Activated CD8-positive, alpha-beta T cell treated with anti-CD3 and anti-CD28 coated beads for 36 hours (primary cell): ENCODE data around the gene KCND3. TPM values are rescaled to one million over a fixed set of nuclear protein-coding genes. Genes with fewer than 3 reads are reported as not detected.

ENCODE experiments used
- ATAC-seq: fragments of 200-7000 bp; cut with Tn5 transposase; one replicate; pipeline ENCODE4 v1.10.0; 2021; ENCODE audit warnings: mild to moderate bottlenecking, moderate library complexity
- CTCF ChIA-PET: fragments of 350-600 bp; sonication (Branson Sonifier 250); formaldehyde crosslinking; loops from one replicate; lab custom pipeline; 2021; ENCODE audit warnings: antibody characterized with exemption; lab: Charles Lee
- POLR2A ChIA-PET: fragments of 350-600 bp; sonication (Branson Sonifier 250); formaldehyde crosslinking; loops from one replicate; lab custom pipeline; 2021; ENCODE audit warnings: antibody characterized with exemption; lab: Charles Lee
- DNase-seq: peaks from one replicate; pipeline ENCODE4 v3.0.0-alpha.2; 2020
- H3K27ac Mint-ChIP-seq: one replicate; pipeline ENCODE4 v1.8.0; 2021; ENCODE audit warnings: mild to moderate bottlenecking, mixed read lengths
- H3K27me3 Mint-ChIP-seq: one replicate; pipeline ENCODE4 v1.8.0; 2021; ENCODE audit warnings: mixed read lengths
- H3K36me3 Mint-ChIP-seq: one replicate; pipeline ENCODE4 v1.8.0; 2021; ENCODE audit warnings: low read depth, mixed read lengths
- H3K4me1 Mint-ChIP-seq: one replicate; pipeline ENCODE4 v1.8.0; 2021; ENCODE audit warnings: low read depth, mixed read lengths
- H3K4me3 Mint-ChIP-seq: one replicate; pipeline ENCODE4 v1.8.0; 2021; ENCODE audit warnings: mild to moderate bottlenecking, moderate library complexity, mixed read lengths
- H3K9me3 Mint-ChIP-seq: one replicate; pipeline ENCODE4 v1.8.0; 2021; ENCODE audit warnings: mixed read lengths
- CTCF ChIP-seq: fragments of 200-600 bp; IDR thresholded peaks from one replicate; pipeline ENCODE4 v1.8.0; 2022; ENCODE audit warnings: antibody characterized with exemption, mild to moderate bottlenecking
- intact Hi-C: fragments of 100-400 bp; cut with micrococcal nuclease; formaldehyde crosslinking; loops from one replicate; pipeline ENCODE4 v1.10.0; 2022
- total RNA-seq, 2 experiments: library from RNA; stranded (reverse); gene quantifications; one replicate each; pipeline ENCODE4 v1.2.3, GENCODE V29; 2021

Gene KCND3
- total RNA-seq, 2 experiments from 2014 or later: not detected

- H3K4me1 Mint-ChIP-seq: peaks cover 5% of the 10 kb centered on the region
- no peaks in the 10 kb centered on the region for H3K9me3 Mint-ChIP-seq
- H3K27ac Mint-ChIP-seq: no peak overlapping the region
- ChIA-PET CTCF (no interaction called here), POLR2A (no interaction called here)
- TF ChIP-seq CTCF: no peak
- no peak overlapping the region for H3K4me3 Mint-ChIP-seq
- H3K36me3 Mint-ChIP-seq: no peaks in the 10 kb centered on the region
- DNase-seq: peak; percentile 30
- ATAC-seq: peak; percentile 47
- peaks cover 24% of the 10 kb centered on the region for H3K27me3 Mint-ChIP-seq
- intact Hi-C loops: no loop called here
These were observed 124.6 kb downstream of the KCND3 start for GRCh38 chr1:111864862-111865261.

GRCh38 chr1:111863401-111863800 is 126.1 kb downstream of the KCND3 start:
- ChIA-PET CTCF (no interaction called here), POLR2A (no interaction called here)
- no peak for DNase-seq
- intact Hi-C loops: no loop called here
- Mint-ChIP-seq H3K36me3 (no peaks in the 10 kb centered on the region), H3K27me3 (peaks cover 24% of the 10 kb centered on the region), H3K4me3 (no peak overlapping the region), H3K27ac (no peak overlapping the region), H3K9me3 (no peaks in the 10 kb centered on the region), H3K4me1 (peaks cover 5% of the 10 kb centered on the region)
- ATAC-seq: no peak
- no peak for TF ChIP-seq CTCF

GRCh38 chr1:111862599-111862998 is 126.9 kb downstream of the KCND3 start:
- TF ChIP-seq CTCF: no peak
- no peaks in the 10 kb centered on the region for H3K36me3 Mint-ChIP-seq
- H3K4me1 Mint-ChIP-seq: peaks cover 5% of the 10 kb centered on the region
- ATAC-seq: no peak
- POLR2A ChIA-PET: no interaction called here
- DNase-seq: no peak
- CTCF ChIA-PET: no interaction called here
- no peak overlapping the region for H3K27ac Mint-ChIP-seq
- H3K9me3 Mint-ChIP-seq: no peaks in the 10 kb centered on the region
- no peak overlapping the region for H3K4me3 Mint-ChIP-seq
- intact Hi-C loops: no loop called here
- peaks cover 24% of the 10 kb centered on the region for H3K27me3 Mint-ChIP-seq

- ATAC-seq (no peak), DNase-seq (no peak)
- H3K4me1 Mint-ChIP-seq: peaks cover 5% of the 10 kb centered on the region
- TF ChIP-seq CTCF: no peak
- H3K27ac Mint-ChIP-seq: no peak overlapping the region
- H3K27me3 Mint-ChIP-seq: peaks cover 25% of the 10 kb centered on the region
- ChIA-PET CTCF (no interaction called here), POLR2A (no interaction called here)
- intact Hi-C loops: no loop called here
- H3K36me3 Mint-ChIP-seq: no peaks in the 10 kb centered on the region
- no peak overlapping the region for H3K4me3 Mint-ChIP-seq
- H3K9me3 Mint-ChIP-seq: no peaks in the 10 kb centered on the region
These were observed 127.9 kb downstream of the KCND3 start for GRCh38 chr1:111861523-111861922.

- ATAC-seq (no peak), DNase-seq (no peak)
- Mint-ChIP-seq H3K27ac (no peak overlapping the region), H3K4me1 (no peaks in the 10 kb centered on the region), H3K4me3 (no peak overlapping the region), H3K36me3 (no peaks in the 10 kb centered on the region), H3K9me3 (no peaks in the 10 kb centered on the region), H3K27me3 (peaks cover 15% of the 10 kb centered on the region)
- intact Hi-C loops: no loop called here
- CTCF ChIA-PET: no interaction called here
- POLR2A ChIA-PET: no interaction called here
- TF ChIP-seq CTCF: no peak
These were observed 132.2 kb downstream of the KCND3 start for GRCh38 chr1:111857194-111857651.
